ENCODE results near the gene KANSL1.
"Not testable (repeated sequence)": the region's sequence is repeated elsewhere in the genome, so short reads cannot be mapped to it uniquely, and the experiment has no call there.

Gene KANSL1

GRCh38 chr17:46191322-46192188 lies 1.7 kb downstream of the KANSL1 start:
- peak; percentile 60 to 65 for DNase-seq

DNA sequence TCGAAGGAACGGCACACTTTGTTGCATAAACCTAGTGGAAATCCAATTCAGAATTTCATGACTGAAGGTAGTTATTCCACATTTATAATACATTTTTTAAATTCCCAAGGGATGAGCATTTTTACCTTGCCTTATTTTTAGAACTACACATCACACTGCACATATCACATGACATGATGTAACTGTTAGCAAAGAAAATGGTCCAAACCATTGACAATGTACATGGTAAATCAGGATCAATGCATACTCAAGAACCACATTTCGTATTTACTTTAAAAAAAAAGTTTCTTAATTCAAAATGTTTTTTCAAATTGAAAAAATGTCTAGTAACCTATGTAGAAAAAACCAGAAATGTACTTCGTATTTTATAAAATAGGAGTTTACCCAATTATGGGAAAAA lies 2.5 kb downstream of the KANSL1 start:
- peak in 1 of 2 donors; percentile 22 for DNase-seq

DNA sequence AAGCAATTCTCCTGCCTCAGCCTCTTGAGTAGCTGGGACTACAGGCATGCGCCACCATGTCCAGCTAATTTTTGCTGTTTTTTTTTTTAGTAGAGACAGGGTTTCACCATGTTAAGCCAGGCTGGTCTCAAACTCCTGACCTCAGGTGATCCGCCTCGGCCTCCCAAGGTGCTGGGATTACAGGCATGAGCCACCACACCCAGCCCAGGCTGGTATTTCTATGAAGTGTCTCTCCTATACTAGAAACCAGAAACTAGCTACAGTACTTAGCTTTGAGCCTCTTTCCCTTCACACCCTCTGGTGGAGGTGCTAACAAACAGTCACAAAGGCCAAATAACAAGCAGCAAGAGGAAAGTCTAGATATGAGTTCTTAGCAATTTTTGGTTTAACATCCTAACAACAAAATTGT lies 6.4 kb downstream of the KANSL1 start:
- peak; percentile 61 to 76 for DNase-seq

GRCh38 chr17:46184696-46185095 lies 8.5 kb downstream of the KANSL1 start:
- DNase-seq: no peak

DNA sequence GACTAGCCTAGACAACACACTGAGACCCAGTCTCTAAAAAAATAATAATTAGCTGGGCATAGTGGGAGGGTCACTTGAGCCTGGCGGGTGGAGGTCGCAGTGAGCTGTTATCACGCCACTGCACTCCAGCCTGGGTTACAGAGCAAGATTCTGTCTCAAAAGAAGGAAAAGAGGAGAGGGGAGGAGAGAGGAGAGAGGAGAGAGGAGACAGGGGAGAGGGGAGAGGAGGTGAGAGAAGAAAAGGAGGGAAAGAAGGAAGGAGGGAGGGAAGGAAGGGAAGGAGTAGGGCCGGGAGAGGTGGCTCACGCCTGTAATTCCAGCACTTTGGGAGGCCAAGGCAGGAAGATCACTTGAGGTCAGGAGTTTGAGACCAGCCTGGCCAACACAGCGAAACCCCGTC lies 9.8 kb downstream of the KANSL1 start:
- DNase-seq: not testable (repeated sequence)

GRCh38 chr17:46182961-46183360 lies 10.3 kb downstream of the KANSL1 start:
- DNase-seq: no peak

DNA sequence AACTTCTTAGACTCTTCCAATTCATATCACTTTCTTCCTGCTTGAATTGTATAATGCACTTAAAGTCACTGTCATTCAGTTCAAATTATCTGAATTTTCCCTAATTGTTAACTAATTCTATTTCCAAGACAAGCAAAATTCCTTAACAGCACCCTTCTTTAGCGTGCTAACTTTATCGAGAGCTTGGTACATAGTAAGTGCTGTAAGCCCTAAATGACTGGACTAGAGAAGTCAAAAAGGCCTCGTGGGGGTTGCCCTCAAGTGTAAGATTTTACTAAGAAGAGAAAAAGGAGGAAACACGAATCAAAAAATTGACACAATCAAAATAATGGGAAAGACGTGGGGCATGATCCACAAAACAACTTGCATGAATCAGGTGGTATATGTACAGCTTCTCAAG lies 11.3 kb downstream of the KANSL1 start:
- DNase-seq: no peak

DNA sequence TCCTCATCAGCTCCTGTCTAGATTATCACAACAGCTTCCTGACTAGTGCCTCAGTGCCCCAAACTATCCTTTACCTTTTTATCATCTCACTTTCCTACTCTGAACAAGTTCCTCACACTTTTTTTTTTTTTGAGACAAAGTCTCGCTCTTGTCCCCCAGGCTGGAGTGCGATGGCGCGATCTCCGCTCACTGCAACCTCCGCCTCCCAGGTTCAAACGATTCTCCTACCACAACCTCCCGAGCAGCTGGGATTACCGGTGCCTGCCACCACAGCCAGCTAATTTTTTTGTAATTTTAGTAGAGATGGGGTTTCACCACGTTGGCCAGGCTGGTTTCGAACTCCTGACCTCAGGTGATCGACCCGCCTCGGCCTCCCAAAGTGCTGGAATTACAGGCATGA lies 11.9 kb downstream of the KANSL1 start:
- not testable (repeated sequence) for DNase-seq

DNA sequence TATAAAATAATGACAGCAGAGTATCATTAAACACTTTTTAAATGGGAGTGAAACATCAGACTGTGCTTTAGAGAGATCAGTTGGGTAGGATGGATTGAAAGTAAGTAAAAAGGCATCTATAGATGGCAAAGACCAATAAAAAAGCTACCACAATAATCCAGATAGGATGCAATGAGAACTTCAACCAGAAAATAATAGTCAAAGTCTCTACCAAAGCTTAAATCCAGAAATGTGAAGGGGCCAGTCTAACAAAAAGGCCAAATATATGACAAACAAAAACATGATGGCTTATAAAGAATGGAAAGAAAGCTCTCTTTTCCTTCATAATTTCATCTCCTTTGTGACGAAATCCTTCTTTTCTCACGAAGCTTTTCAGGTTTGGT lies 12.3 kb downstream of the KANSL1 start:
- DNase-seq: no peak

GRCh38 chr17:46180185-46180891 lies 12.9 kb downstream of the KANSL1 start:
- DNase-seq: not testable (repeated sequence)

DNA sequence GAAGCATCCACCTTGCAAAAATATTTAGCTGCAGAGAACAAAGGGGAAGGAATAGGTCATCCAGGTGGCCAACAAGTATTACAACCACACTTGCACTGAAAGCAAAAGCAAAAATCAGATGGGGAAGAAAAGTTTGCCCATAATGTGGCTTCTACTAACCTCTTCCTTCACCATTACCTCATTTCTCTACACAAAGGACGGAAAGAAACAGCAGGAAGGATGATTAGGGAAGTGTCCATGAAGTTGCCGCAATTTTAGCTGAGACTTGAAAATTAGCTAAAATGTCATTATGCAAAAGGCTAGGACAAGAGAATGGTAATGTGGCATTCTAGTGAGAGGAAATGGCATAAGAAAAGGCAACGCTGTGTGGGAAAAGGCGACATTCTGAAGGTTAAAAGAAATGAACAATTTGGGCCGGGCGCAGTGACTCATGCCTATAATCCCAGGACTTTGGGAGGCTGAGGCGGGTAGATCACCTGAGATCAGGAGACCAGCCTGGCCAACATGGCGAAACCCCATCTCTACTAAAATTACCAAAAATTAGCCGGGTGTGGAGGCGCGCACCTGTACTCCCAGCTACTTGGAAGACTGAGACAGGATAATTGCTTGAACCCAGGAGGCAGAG lies 13.7 kb downstream of the KANSL1 start:
- peak in 1 of 2 donors; percentile 38 for DNase-seq

- no peak for DNase-seq
These were observed 14.5 kb downstream of the KANSL1 start for GRCh38 chr17:46178550-46179214.

- DNase-seq: no peak
These were observed 16.3 kb downstream of the KANSL1 start for GRCh38 chr17:46176975-46177374.

- DNase-seq: no peak
These were observed 17.3 kb downstream of the KANSL1 start for GRCh38 chr17:46175891-46176290.

DNA sequence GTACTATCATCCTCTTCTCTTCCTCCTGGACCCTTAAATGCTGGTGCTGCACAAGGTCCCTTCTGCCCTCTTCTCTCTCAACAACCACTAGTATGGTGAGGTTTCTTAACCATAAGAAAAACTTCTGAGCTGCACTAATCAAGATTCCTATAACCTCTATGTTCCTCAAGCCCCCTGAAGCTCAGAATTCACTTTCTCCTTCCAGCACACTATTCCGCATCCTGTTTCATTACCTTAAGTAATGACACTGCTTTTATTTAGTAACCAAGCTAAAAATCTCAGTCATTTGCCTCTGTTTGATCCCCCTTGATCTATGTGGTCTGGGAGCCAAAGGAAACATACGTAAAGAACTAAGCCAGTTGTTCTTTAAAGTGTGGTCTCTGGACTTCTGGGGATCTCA lies 20.1 kb downstream of the KANSL1 start:
- DNase-seq: no peak

DNA sequence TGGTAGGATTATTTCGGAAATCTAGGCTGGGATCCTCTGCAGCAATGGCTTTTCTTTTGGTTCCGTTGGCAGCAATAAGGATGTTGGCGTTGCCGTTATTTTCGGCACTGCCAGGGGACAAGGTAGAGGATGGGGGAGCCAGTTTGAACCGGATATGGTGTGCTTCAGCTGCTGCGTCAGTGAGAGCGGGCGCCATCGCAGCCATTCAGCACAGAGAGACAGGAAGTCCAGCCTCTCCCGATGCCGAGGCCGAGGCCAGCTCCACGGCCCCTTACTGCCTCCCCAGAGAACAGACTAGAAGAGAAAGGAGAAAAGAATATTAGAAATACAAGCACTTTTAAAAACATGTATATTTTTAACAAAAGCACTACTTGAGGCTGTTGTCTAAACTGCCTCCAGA lies 21.3 kb downstream of the KANSL1 start:
- DNase-seq: peak in 1 of 2 donors; percentile 34

GRCh38 chr17:46170639-46171429 lies 22.4 kb downstream of the KANSL1 start:
- no peak for DNase-seq

DNA sequence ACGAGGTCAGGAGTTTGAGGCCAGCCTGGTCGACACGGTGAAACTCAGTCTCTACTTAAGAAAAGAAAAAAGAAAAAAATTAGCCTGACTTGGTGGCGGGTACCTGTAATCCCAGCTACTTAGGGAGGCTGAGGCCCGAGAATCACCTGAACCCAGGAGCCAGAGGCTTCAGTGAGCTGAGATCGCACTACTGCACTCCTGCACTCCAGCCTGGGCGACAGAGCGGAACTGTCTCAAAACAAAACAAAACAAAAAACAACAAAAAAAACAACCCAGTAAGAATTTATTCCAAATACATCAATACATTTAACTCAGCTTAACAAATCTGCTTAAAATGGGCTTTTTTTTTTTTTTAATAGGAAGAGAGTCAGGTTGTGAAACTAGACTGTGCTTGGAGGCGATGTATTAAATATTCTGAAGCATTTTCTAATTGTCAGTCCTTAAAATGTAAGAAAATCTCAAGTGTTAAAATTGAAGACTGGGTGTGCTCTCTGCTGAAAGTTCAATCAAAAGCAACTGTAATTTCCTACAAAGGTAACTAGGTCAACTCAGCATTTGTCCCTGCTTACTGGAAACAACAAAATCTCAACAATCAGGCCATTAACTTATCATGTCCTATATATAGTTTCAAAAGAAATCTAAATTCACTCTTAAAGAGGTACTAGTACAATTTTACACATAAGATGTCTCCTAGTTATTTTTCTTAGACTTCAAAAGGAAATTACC lies 23.2 kb downstream of the KANSL1 start:
- DNase-seq: no peak

DNA sequence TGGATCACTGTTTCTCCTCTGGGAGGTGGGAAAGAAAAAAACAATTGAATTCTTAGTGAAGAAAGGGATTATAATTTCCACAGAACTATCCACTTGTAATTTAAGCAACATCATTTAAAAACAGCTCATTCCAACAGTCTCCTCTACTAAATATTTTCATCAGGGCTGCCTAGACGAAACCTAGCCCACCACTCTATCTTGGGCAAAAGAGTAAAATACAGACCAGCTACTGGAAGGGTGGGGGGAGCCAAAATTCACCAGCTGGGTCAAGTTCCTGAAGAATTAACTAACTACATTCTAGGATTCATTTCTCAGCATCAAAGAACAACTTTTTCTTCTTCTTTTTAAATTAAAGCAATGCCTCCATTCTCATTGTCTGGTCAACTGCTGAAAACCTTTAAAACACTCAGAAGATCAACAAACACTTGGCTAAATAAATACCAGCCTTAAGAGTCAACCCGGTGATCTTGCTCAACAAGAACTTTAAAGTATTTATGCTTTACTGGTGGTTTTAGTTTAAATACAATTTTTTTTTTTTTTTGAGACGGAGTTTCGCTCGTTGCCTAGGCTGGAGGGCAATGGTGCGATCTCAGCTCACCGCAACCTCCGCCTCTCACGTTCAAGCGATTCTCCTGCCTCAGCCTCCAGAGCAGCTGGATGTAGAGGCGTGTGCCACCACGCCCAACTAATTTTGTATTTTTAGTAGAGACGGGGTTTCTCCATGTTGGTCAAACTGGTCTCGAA lies 25.2 kb downstream of the KANSL1 start:
- no peak for DNase-seq

DNA sequence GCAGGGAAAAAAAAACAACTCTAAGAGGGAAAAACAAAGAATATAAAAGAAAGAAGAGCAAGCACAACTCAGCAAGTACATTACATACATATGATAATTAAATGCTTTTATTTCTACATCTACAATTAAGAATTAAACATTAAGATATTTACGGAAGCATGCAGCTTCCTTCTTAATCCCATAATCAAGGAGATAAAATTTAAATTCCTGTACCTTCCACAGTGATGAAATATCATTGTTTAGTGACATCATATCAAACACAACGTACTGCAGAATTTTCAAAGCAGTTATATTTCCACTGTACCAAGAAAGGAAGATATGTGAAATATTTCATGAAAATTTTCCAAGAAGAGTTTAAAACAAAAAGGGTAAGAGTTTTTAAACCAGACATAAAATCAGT lies 26.0 kb downstream of the KANSL1 start:
- no peak for DNase-seq

DNA sequence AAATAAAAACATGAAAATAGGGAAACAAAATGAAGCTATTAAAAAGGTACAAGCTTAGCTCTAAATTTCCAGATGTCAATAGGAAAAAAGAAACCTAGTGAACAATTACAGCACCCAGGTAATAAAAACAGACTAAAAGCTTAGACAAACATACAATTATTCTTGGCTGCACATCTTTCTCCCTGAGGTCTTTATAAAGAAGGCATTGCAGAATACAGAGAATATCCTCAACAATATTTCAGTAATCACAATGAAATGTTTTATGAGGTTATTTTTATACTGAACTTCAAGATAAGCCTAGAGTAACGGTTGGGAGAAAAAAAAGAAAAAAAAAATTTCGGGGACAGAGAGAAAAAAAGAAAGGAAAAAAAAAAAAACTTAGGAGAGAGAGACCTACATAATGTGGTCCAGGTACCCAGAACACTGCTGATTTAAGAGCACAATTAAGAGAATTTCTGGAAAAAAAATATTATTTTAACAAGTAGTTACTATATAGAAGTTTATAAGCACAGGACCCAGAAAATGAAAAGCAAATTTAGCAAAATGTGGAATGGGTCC lies 26.5 kb downstream of the KANSL1 start:
- no peak for DNase-seq

Measured in CD4-positive, alpha-beta T cell treated with Interleukin-4 for 1 hour (primary cell).